ENCODE results near the gene ATP4B.

GRCh38 chr13:113627136-113627535, 30.9 kb downstream of the ATP4B start:
- TF ChIP-seq, protein P1, sequence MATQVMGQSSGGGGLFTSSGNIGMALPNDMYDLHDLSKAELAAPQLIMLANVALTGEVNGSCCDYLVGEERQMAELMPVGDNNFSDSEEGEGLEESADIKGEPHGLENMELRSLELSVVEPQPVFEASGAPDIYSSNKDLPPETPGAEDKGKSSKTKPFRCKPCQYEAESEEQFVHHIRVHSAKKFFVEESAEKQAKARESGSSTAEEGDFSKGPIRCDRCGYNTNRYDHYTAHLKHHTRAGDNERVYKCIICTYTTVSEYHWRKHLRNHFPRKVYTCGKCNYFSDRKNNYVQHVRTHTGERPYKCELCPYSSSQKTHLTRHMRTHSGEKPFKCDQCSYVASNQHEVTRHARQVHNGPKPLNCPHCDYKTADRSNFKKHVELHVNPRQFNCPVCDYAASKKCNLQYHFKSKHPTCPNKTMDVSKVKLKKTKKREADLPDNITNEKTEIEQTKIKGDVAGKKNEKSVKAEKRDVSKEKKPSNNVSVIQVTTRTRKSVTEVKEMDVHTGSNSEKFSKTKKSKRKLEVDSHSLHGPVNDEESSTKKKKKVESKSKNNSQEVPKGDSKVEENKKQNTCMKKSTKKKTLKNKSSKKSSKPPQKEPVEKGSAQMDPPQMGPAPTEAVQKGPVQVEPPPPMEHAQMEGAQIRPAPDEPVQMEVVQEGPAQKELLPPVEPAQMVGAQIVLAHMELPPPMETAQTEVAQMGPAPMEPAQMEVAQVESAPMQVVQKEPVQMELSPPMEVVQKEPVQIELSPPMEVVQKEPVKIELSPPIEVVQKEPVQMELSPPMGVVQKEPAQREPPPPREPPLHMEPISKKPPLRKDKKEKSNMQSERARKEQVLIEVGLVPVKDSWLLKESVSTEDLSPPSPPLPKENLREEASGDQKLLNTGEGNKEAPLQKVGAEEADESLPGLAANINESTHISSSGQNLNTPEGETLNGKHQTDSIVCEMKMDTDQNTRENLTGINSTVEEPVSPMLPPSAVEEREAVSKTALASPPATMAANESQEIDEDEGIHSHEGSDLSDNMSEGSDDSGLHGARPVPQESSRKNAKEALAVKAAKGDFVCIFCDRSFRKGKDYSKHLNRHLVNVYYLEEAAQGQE (IDR thresholded peaks at IDR 0.05; ENCODE audit: insufficient read depth in 1 of 2, low read depth in 2 of 2, low read length in 2 of 2): no peak
- no peak for TF ChIP-seq POLR2AphosphoS5 (IDR thresholded peaks at IDR 0.05; ENCODE audit: low read depth, low read length)
